ENCODE data around the gene NUDT6. TPM values are rescaled to one million over a fixed set of nuclear protein-coding genes. Genes with fewer than 3 reads are reported as not detected.

Gene NUDT6
- total RNA-seq, 1 experiment from 2014 or later, result 9.0 TPM

DNA sequence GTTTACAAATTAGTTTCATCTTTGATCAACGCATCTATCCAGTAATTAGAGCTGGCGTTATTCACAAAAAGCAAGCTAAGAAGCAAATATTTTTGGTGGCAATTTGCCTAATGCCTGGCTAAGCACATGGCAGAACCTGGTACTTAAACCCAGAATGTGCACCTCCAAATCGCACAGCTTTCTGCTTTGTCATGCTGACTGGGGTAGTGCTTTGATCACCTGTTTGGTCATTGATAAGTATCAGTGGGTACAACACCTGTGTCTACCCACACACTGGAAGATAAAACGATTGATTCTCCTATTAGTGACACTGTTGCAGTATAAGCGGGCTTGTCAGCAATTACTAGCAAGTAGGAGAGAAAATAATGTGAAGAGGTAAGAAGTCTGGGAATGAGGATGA is 1.9 kb downstream of the NUDT6 start:
- POLR2A ChIA-PET, result no interaction called here
- TF ChIP-seq, protein P1, sequence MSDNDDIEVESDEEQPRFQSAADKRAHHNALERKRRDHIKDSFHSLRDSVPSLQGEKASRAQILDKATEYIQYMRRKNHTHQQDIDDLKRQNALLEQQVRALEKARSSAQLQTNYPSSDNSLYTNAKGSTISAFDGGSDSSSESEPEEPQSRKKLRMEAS (IDR thresholded peaks at IDR 0.05), result no peak
- TF ChIP-seq ZFX (IDR thresholded peaks at IDR 0.05), result no peak
- TF ChIP-seq, protein P2, sequence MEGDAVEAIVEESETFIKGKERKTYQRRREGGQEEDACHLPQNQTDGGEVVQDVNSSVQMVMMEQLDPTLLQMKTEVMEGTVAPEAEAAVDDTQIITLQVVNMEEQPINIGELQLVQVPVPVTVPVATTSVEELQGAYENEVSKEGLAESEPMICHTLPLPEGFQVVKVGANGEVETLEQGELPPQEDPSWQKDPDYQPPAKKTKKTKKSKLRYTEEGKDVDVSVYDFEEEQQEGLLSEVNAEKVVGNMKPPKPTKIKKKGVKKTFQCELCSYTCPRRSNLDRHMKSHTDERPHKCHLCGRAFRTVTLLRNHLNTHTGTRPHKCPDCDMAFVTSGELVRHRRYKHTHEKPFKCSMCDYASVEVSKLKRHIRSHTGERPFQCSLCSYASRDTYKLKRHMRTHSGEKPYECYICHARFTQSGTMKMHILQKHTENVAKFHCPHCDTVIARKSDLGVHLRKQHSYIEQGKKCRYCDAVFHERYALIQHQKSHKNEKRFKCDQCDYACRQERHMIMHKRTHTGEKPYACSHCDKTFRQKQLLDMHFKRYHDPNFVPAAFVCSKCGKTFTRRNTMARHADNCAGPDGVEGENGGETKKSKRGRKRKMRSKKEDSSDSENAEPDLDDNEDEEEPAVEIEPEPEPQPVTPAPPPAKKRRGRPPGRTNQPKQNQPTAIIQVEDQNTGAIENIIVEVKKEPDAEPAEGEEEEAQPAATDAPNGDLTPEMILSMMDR (IDR thresholded peaks at IDR 0.05 in 2 of 3, conservative IDR thresholded peaks at IDR 0.05 in 1 of 3; ENCODE audit: borderline replicate concordance in 1 of 3, insufficient read depth in 1 of 3, low read depth in 2 of 3, low read length in 2 of 3), result no peak
- Histone ChIP-seq H3K4me1 (ENCODE audit: control insufficient read depth in 1 of 2, insufficient read depth in 2 of 2, low read length in 2 of 2) (peaks cover 7 to 15% of the 10 kb centered on the region in 2 experiments; a peak in 3 of 4 replicates), H3K27ac (ENCODE audit: low read depth, low read length) (no peak overlapping the region), H3K9me2 (ENCODE audit: insufficient read depth) (no peaks in the 10 kb centered on the region), H3K79me2 (ENCODE audit: insufficient read depth, low read length) (peaks cover 25% of the 10 kb centered on the region), H3K9ac (ENCODE audit: low read length) (no peak overlapping the region), H3K9me3 (ENCODE audit: control insufficient read depth in 1 of 2, insufficient read depth in 1 of 2, low read depth in 1 of 2, low read length in 2 of 2) (no peaks in the 10 kb centered on the region), H3K4me2 (ENCODE audit: low read length) (0 out of 2 replicates have a peak overlapping the region, but pooled peaks have one; percentile 92), H3K36me3 (ENCODE audit: control insufficient read depth in 1 of 2, insufficient read depth in 2 of 2, low read length in 2 of 2) (no peaks in the 10 kb centered on the region), H3K27me3 (ENCODE audit: insufficient read depth, low read length) (no peaks in the 10 kb centered on the region), H2AFZ (ENCODE audit: low read depth, low read length, poor library complexity, severe bottlenecking) (no peak overlapping the region), H4K20me1 (ENCODE audit: insufficient read depth) (no peaks in the 10 kb centered on the region), H3K4me3 (replicated peaks in 1 of 2; ENCODE audit: low read depth in 1 of 2, low read length in 2 of 2) (no peak overlapping the region)
- ATAC-seq (no peak), DNase-seq (ENCODE audit: low read depth, low spot score) (no peak)
- CTCF ChIA-PET, result interaction anchor here (1.6 kb wide), 1 partner anchor 10 kb away, joined by 3 read pairs; no protein-coding TSS in a partner anchor
- intact Hi-C loops (cut with micrococcal nuclease), result loop anchor here (5.0 to 10.0 kb wide), 2 partner anchors 93 to 1344 kb away; partner anchors contain the start of gene FGF2
- RAD21 ChIA-PET (ENCODE audit: low non-redundant PET in 1 of 2, low total read pairs in 2 of 2, uncharacterized antibody in 2 of 2, unreplicated experiment in 2 of 2), result no interaction called here
- no TSS peak for BruUV-seq (replicated peaks)

DNA sequence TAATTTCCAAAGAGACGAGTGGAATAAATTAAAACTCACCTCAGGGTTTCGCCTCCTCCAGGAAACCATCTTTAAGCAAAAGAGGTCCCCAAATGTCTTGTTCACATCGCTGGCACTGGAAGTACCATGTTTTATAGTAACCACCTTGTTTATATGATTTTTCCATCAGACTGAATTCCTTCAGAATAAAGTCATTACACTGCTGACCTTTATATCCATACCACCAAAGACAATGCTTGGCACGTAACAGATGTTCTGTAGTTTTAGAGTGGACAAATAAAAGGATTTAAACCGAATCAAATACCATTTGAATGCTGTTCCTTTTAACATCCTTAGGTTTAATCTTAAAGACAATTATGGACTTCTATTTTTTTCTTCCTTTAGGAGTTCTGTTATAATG is 4.7 kb downstream of the NUDT6 start:
- DNase-seq (ENCODE audit: low read depth, low spot score), result no peak
- CTCF ChIA-PET, result interaction anchor here (0.7 kb wide), 1 partner anchor 160 kb away, joined by 3 read pairs; no protein-coding TSS in a partner anchor

More for the DNA sequence above, 4.7 kb downstream of the NUDT6 start:
- BruUV-seq (replicated peaks), result no TSS peak
- no peak for ATAC-seq
- intact Hi-C loops (cut with micrococcal nuclease), result no loop called here
- Histone ChIP-seq H3K27ac (ENCODE audit: low read depth, low read length) (no peak overlapping the region), H3K9me2 (ENCODE audit: insufficient read depth) (no peaks in the 10 kb centered on the region), H4K20me1 (ENCODE audit: insufficient read depth) (no peaks in the 10 kb centered on the region), H3K4me2 (ENCODE audit: low read length) (no peak overlapping the region), H3K4me1 (ENCODE audit: control insufficient read depth in 1 of 2, insufficient read depth in 2 of 2, low read length in 2 of 2) (peaks cover 7 to 16% of the 10 kb centered on the region in 2 experiments), H2AFZ (ENCODE audit: low read depth, low read length, poor library complexity, severe bottlenecking) (no peak overlapping the region), H3K4me3 (replicated peaks in 1 of 2; ENCODE audit: low read depth in 1 of 2, low read length in 2 of 2) (no peak overlapping the region), H3K9ac (ENCODE audit: low read length) (no peak overlapping the region), H3K36me3 (ENCODE audit: control insufficient read depth in 1 of 2, insufficient read depth in 2 of 2, low read length in 2 of 2) (no peaks in the 10 kb centered on the region), H3K27me3 (ENCODE audit: insufficient read depth, low read length) (no peaks in the 10 kb centered on the region), H3K9me3 (ENCODE audit: control insufficient read depth in 1 of 2, insufficient read depth in 1 of 2, low read depth in 1 of 2, low read length in 2 of 2) (no peaks in the 10 kb centered on the region), H3K79me2 (ENCODE audit: insufficient read depth, low read length) (no peaks in the 10 kb centered on the region; the same call in 1 of the 2 replicates)
- TF ChIP-seq EZH2 (IDR thresholded peaks at IDR 0.05) (no peak), CEBPB (IDR thresholded peaks at IDR 0.05; ENCODE audit: low read depth) (no peak), ELF1 (IDR thresholded peaks at IDR 0.05; ENCODE audit: borderline replicate concordance, low read depth) (no peak), SRF (IDR thresholded peaks at IDR 0.05; ENCODE audit: low read depth) (no peak), JUND (IDR thresholded peaks at IDR 0.05) (no peak), CBX3 (IDR thresholded peaks at IDR 0.05; ENCODE audit: low read depth) (no peak), SIN3A (IDR thresholded peaks at IDR 0.05; ENCODE audit: low read depth) (no peak), ZNF274 (IDR thresholded peaks at IDR 0.05; ENCODE audit: low read depth, low read length) (no peak), TCF7L2 (IDR thresholded peaks at IDR 0.05; ENCODE audit: borderline replicate concordance, extremely low read depth, insufficient read depth, insufficient read length) (no peak)
- TF ChIP-seq, protein P3, sequence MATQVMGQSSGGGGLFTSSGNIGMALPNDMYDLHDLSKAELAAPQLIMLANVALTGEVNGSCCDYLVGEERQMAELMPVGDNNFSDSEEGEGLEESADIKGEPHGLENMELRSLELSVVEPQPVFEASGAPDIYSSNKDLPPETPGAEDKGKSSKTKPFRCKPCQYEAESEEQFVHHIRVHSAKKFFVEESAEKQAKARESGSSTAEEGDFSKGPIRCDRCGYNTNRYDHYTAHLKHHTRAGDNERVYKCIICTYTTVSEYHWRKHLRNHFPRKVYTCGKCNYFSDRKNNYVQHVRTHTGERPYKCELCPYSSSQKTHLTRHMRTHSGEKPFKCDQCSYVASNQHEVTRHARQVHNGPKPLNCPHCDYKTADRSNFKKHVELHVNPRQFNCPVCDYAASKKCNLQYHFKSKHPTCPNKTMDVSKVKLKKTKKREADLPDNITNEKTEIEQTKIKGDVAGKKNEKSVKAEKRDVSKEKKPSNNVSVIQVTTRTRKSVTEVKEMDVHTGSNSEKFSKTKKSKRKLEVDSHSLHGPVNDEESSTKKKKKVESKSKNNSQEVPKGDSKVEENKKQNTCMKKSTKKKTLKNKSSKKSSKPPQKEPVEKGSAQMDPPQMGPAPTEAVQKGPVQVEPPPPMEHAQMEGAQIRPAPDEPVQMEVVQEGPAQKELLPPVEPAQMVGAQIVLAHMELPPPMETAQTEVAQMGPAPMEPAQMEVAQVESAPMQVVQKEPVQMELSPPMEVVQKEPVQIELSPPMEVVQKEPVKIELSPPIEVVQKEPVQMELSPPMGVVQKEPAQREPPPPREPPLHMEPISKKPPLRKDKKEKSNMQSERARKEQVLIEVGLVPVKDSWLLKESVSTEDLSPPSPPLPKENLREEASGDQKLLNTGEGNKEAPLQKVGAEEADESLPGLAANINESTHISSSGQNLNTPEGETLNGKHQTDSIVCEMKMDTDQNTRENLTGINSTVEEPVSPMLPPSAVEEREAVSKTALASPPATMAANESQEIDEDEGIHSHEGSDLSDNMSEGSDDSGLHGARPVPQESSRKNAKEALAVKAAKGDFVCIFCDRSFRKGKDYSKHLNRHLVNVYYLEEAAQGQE (IDR thresholded peaks at IDR 0.05; ENCODE audit: low read depth), result no peak
- ChIA-PET RAD21 (ENCODE audit: low non-redundant PET in 1 of 2, low total read pairs in 2 of 2, uncharacterized antibody in 2 of 2, unreplicated experiment in 2 of 2) (no interaction called here), POLR2A (no interaction called here)
